ENCODE measurements around the gene CFDP1. TPM values are rescaled to one million over a fixed set of nuclear protein-coding genes. Genes with fewer than 3 reads are reported as not detected.

CFDP1 gene
- total RNA-seq, 1 donor from 2014 or later = 49.0 TPM

- DNase-seq = no peak
- Histone ChIP-seq H3K9me3 (no peaks in the 10 kb centered on the region), H3K27me3 (no peaks in the 10 kb centered on the region), H3K4me1 (peaks cover 1% of the 10 kb centered on the region), H3K27ac (peak overlapping the region; percentile 24), H3K36me3 (peaks cover 26% of the 10 kb centered on the region), H3K4me3 (no peak overlapping the region)
- no peak for TF ChIP-seq CTCF (IDR thresholded peaks at IDR 0.05)
- no peak for ATAC-seq
- intact Hi-C loops (cut with DNase I) = no loop called here
Observed at GRCh38 chr16:75394941-75395340, 38.4 kb downstream of the CFDP1 start.

DNA sequence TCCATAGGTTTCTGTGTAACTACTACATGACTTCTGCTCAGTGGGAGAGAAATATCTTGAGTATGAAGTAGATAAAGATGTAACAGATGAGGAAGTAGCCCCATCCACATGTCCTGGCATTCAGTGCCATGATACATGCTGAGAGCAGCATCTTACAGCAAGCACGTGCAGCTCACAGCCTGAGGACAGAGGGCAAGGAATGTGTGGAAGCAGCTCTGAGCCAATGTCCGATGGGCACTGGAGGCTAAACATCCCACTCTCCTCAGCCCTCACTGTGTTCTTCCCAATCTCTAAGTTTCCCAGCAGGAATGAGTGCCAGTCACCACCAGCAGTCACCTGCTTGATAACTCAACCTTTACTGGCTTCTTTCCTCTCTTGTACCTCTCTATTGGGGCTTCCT is 40.4 kb downstream of the CFDP1 start:
- no peak for ATAC-seq

DNA sequence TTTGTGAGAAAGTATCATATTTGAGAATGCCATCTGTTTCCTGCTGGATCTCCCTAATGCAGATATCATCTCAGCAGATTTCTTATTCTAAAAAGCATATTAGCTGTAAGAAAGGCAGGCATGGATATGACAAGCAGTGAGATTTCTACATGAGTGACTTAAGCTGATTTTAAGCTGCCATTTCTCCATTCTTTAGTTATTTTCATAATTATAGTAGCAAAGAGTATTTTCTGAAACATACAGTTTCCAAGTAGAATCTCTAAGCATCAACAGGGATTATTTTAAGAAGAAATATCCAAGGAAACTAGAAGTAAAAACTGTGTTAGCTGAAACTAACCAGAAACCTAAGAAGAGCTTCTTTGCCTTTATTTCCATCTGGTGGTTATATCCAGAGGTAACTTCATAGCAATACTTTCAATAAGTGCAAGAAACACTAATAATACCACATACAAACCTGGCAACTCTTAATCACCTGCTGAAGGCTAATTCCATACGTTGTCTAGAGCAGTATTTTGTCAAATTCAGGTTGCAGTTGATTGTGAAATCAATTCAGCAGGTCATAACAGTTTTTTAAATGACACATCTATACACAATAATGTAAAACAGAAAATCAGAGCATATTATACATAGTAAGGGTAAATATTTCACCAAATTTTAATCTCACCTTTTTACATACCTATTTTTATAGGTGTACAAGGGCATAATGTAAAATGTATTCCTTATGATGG is 42.2 kb downstream of the CFDP1 start:
- peaks cover 26% of the 10 kb centered on the region for H3K36me3 ChIP-seq
- no peak overlapping the region for H3K27ac ChIP-seq
- no peaks in the 10 kb centered on the region for H3K9me3 ChIP-seq
- H3K4me1 ChIP-seq = peaks cover 9% of the 10 kb centered on the region
- intact Hi-C loops (cut with DNase I) = no loop called here
- H3K27me3 ChIP-seq = no peaks in the 10 kb centered on the region
- no peak for DNase-seq
- no peak for ATAC-seq
- no peak for TF ChIP-seq CTCF (IDR thresholded peaks at IDR 0.05)
- H3K4me3 ChIP-seq = no peak overlapping the region

More for the DNA sequence above, 40.4 kb downstream of the CFDP1 start:
- Histone ChIP-seq H3K4me3 (no peak overlapping the region), H3K27ac (no peak overlapping the region), H3K9me3 (no peaks in the 10 kb centered on the region), H3K4me1 (peaks cover 9% of the 10 kb centered on the region), H3K36me3 (peaks cover 26% of the 10 kb centered on the region), H3K27me3 (no peaks in the 10 kb centered on the region)
- no peak for DNase-seq
- no peak for TF ChIP-seq CTCF (IDR thresholded peaks at IDR 0.05)
- intact Hi-C loops (cut with DNase I) = no loop called here

DNA sequence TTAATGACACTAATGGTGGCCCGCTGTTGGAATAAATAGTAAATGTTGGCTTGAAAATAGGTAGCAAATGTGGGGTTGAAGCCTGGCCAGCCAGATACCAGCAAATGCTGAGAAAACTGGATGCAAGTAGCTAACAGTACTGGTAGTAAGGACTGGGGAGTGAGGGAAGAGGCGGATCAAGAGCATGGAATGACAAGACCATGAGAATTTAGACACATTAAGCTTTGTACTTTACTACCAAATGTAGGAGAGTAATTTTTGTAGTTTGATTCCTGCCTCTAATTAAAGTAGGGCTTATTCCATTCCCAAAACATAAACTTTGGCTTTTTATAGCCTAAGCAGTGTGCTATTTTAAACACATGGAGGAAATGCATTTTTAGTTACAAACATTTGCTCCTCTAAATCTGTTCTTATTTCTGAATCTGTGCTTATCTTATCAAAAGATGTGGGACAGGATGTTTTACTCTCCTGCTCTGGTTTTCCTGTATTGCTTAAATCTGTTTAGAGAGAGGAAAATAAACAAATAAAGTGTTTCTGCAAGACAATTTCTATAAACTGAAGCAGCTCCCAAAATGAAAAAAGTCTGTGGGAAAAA is 44.1 kb downstream of the CFDP1 start:
- no peaks in the 10 kb centered on the region for H3K9me3 ChIP-seq
- no peak overlapping the region for H3K4me3 ChIP-seq
- peaks cover 18% of the 10 kb centered on the region for H3K36me3 ChIP-seq
- no peaks in the 10 kb centered on the region for H3K27me3 ChIP-seq
- peak overlapping the region; percentile 32 for H3K27ac ChIP-seq
- intact Hi-C loops (cut with DNase I) = loop anchor here (5.0 kb wide), 1 partner anchor 162 kb away; no protein-coding TSS in a partner anchor
- TF ChIP-seq CTCF (IDR thresholded peaks at IDR 0.05) = no peak
- ATAC-seq (no peak), DNase-seq (no peak)
- H3K4me1 ChIP-seq = peaks cover 13% of the 10 kb centered on the region

DNA sequence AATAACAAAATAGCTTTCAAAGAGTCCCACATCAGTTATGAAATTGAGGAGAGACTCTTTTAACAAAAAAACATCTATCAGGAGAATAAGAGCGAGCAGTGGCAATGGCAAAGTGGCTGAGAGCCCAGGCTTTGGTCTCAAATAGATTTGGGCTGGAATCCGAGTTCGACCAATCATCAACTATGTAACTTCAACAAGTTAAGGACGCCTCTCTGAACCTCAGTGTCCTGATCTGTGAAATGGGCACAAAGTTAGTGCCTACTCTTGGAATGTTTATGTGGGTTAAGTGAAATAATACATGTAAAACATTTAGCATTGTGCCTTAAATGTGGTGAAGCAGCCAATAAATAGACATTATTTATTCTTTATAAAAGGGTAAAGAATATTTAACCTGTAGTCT is 45.4 kb downstream of the CFDP1 start:
- H3K4me1 ChIP-seq = peaks cover 13% of the 10 kb centered on the region
- H3K36me3 ChIP-seq = peaks cover 11% of the 10 kb centered on the region
- H3K4me3 ChIP-seq = no peak overlapping the region
- DNase-seq (no peak), ATAC-seq (no peak)
- H3K27ac ChIP-seq = no peak overlapping the region
- H3K27me3 ChIP-seq = no peaks in the 10 kb centered on the region
- intact Hi-C loops (cut with DNase I) = loop anchor here (5.0 kb wide), 1 partner anchor 161 kb away; no protein-coding TSS in a partner anchor
- no peak for TF ChIP-seq CTCF (IDR thresholded peaks at IDR 0.05)
- H3K9me3 ChIP-seq = no peaks in the 10 kb centered on the region
